GM21737 (cell line): ENCODE data around the gene DNAJA3.
A peak's percentile ranks its signal among the peaks of the same experiment; 100 is the strongest.

Experiments
- ATAC-seq: cut with Tn5 transposase; IDR thresholded peaks from one replicate; pipeline ENCODE4 v1.9.1; 2021; ENCODE audit warnings: mild to moderate bottlenecking, moderate library complexity; ENCODE audit not compliant: unreplicated experiment

Gene DNAJA3

GRCh38 chr16:4505356-4506147, 79.9 kb downstream of the DNAJA3 start:
- ATAC-seq, result peak; percentile 65
